H9 (cell line): ENCODE results near the gene SYTL5. TPM values are rescaled to one million over a fixed set of nuclear protein-coding genes. Genes with fewer than 3 reads are reported as not detected.

ENCODE experiments used
- DNase-seq: peaks from one replicate; pipeline ENCODE4 v3.0.0-alpha.2; 2017
- H2AFZ ChIP-seq: one replicate; pipeline ENCODE4 v1.6.1; 2013; ENCODE audit warnings: mild to moderate bottlenecking, low read length, control low read depth, moderate library complexity
- H2AK5ac ChIP-seq: 2 replicates; pipeline ENCODE4 v1.6.1; 2013; ENCODE audit warnings: low read length, control low read depth, mixed read lengths; ENCODE audit not compliant: insufficient read length
- H2BK120ac ChIP-seq: one replicate; pipeline ENCODE4 v1.6.1; 2013; ENCODE audit warnings: low read depth, mild to moderate bottlenecking, low read length, control low read depth, inconsistent platforms; ENCODE audit not compliant: poor library complexity, severe bottlenecking
- H2BK12ac ChIP-seq: 2 replicates; pipeline ENCODE4 v1.6.1; 2013; ENCODE audit warnings: low read length, control low read depth, mixed read lengths, low read depth; ENCODE audit not compliant: insufficient read length
- H2BK15ac ChIP-seq: 2 replicates; pipeline ENCODE4 v1.6.1; 2013; ENCODE audit warnings: low read depth, low read length, control low read depth
- H2BK20ac ChIP-seq: one replicate; pipeline ENCODE4 v1.6.1; 2013; ENCODE audit warnings: low read depth, mild to moderate bottlenecking, low read length, control low read depth, inconsistent platforms; ENCODE audit not compliant: poor library complexity, severe bottlenecking
- H2BK5ac ChIP-seq: 2 replicates; pipeline ENCODE4 v1.6.1; 2013; ENCODE audit warnings: low read length, control low read depth, mixed read lengths; ENCODE audit not compliant: insufficient read length
- H3K14ac ChIP-seq: 2 replicates; pipeline ENCODE4 v1.6.1; 2013; ENCODE audit warnings: low read length, control low read depth; ENCODE audit not compliant: insufficient read depth
- H3K18ac ChIP-seq: 2 replicates; pipeline ENCODE4 v1.6.1; 2013; ENCODE audit warnings: low read depth, mild to moderate bottlenecking, mixed read lengths, low read length, control low read depth; ENCODE audit not compliant: insufficient read length
- H3K23ac ChIP-seq: 2 replicates; pipeline ENCODE4 v1.6.1; 2013; ENCODE audit warnings: low read length, control low read depth, mixed read lengths, low read depth; ENCODE audit not compliant: insufficient read length
- H3K23me2 ChIP-seq: 2 replicates; pipeline ENCODE4 v1.6.1; 2013; ENCODE audit warnings: low read depth, mild to moderate bottlenecking, mixed read lengths, low read length, control low read depth; ENCODE audit not compliant: insufficient read length, poor library complexity, severe bottlenecking
- H3K27ac ChIP-seq: 2 replicates; pipeline ENCODE4 v1.5.1; 2013; ENCODE audit warnings: low read length, control low read depth, mixed read lengths, low read depth; ENCODE audit not compliant: insufficient read length
- H3K27me3 ChIP-seq: 2 replicates; pipeline ENCODE4 v1.6.1; 2013; ENCODE audit warnings: low read length, control low read depth, inconsistent platforms; ENCODE audit not compliant: insufficient read depth
- H3K4ac ChIP-seq: 2 replicates; pipeline ENCODE4 v1.6.1; 2013; ENCODE audit warnings: low read depth, mild to moderate bottlenecking, control low read depth, inconsistent platforms, low read length, moderate library complexity
- H3K4me1 ChIP-seq: 2 replicates; pipeline ENCODE4 v1.6.1; 2013; ENCODE audit warnings: low read length, control low read depth, inconsistent platforms; ENCODE audit not compliant: insufficient read depth
- H3K4me2 ChIP-seq: 2 replicates; pipeline ENCODE4 v1.6.1; 2013; ENCODE audit warnings: low read length, control low read depth, mixed read lengths; ENCODE audit not compliant: insufficient read length, insufficient read depth
- H3K56ac ChIP-seq: 2 replicates; pipeline ENCODE4 v1.6.1; 2013; ENCODE audit warnings: low read depth, mild to moderate bottlenecking, mixed read lengths, low read length, control low read depth; ENCODE audit not compliant: insufficient read length
- H3K79me1 ChIP-seq: 2 replicates; pipeline ENCODE4 v1.6.1; 2013; ENCODE audit warnings: low read depth, mild to moderate bottlenecking, moderate library complexity, low read length, control low read depth, inconsistent platforms; ENCODE audit not compliant: insufficient read depth, poor library complexity, severe bottlenecking
- H3K79me2 ChIP-seq: 2 replicates; pipeline ENCODE4 v1.6.1; 2013; ENCODE audit warnings: low read length, control low read depth, inconsistent platforms; ENCODE audit not compliant: insufficient read depth
- H3K9ac ChIP-seq: 2 replicates; pipeline ENCODE4 v1.6.1; 2013; ENCODE audit warnings: low read length, control low read depth, mixed read lengths; ENCODE audit not compliant: insufficient read length; ENCODE audit errors: extremely low read depth
- H3K9me3 ChIP-seq: one replicate; pipeline ENCODE4 v1.6.1; 2013; ENCODE audit warnings: low read depth, low read length, inconsistent platforms; ENCODE audit not compliant: control insufficient read depth
- H3T11ph ChIP-seq: one replicate; pipeline ENCODE4 v1.6.1; 2013; ENCODE audit warnings: mild to moderate bottlenecking, low read length, control low read depth, inconsistent platforms
- H4K20me1 ChIP-seq: one replicate; pipeline ENCODE4 v1.6.1; 2013; ENCODE audit not compliant: control insufficient read depth, insufficient read length, insufficient read depth
- H4K5ac ChIP-seq: 2 replicates; pipeline ENCODE4 v1.6.1; 2013; ENCODE audit warnings: low read depth, mild to moderate bottlenecking, mixed read lengths, low read length, control low read depth; ENCODE audit not compliant: insufficient read length
- H4K8ac ChIP-seq: replicated peaks from 2 replicates; pipeline ENCODE4 v1.6.1; 2013; ENCODE audit warnings: low read length, control low read depth, mixed read lengths, low read depth; ENCODE audit not compliant: insufficient read length
- H4K91ac ChIP-seq: 2 replicates; pipeline ENCODE4 v1.6.1; 2013; ENCODE audit warnings: low read depth, mild to moderate bottlenecking, moderate library complexity, mixed read lengths, low read length, control low read depth; ENCODE audit not compliant: insufficient read length
- H3K27ac Mint-ChIP-seq, 3 experiments: 2 replicates in 2 of 3; 3 replicates in 1 of 3; pipeline ENCODE4 v1.8.0; 2020 to 2021; ENCODE audit warnings: mixed read lengths in 3 of 3, mild to moderate bottlenecking in 1 of 3, moderate library complexity in 1 of 3
- H3K27me3 Mint-ChIP-seq: 2 replicates; pipeline ENCODE4 v1.8.0; 2021; ENCODE audit warnings: low read depth, mild to moderate bottlenecking, moderate library complexity, mixed read lengths
- H3K36me3 Mint-ChIP-seq, 3 experiments: 2 replicates in 2 of 3; 3 replicates in 1 of 3; pipeline ENCODE4 v1.8.0; 2020 to 2021; ENCODE audit warnings: low read depth in 3 of 3, mixed read lengths in 3 of 3; ENCODE audit not compliant: insufficient read depth in 1 of 3
- H3K4me1 Mint-ChIP-seq, 2 experiments: 2 replicates each; pipeline ENCODE4 v1.8.0; 2020; ENCODE audit warnings: mixed read lengths in 2 of 2
- H3K4me3 Mint-ChIP-seq, 2 experiments: 2 replicates in 1 of 2; 3 replicates in 1 of 2; pipeline ENCODE4 v1.8.0; 2020 to 2021; ENCODE audit warnings: mild to moderate bottlenecking in 2 of 2, mixed read lengths in 2 of 2, moderate library complexity in 1 of 2
- H3K9me3 Mint-ChIP-seq, 2 experiments: 2 replicates in 1 of 2; 3 replicates in 1 of 2; pipeline ENCODE4 v1.8.0; 2020; ENCODE audit warnings: mild to moderate bottlenecking in 2 of 2, mixed read lengths in 2 of 2, moderate library complexity in 1 of 2
- WGBS: extraction: QIAGEN DNeasy Blood & Tissue Kit; methylation state at CpG from one replicate; pipeline ENCODE4 v1.1.7; 2013; ENCODE audit warnings: missing lambda C conversion rate, low lambda C conversion rate, mixed read lengths; ENCODE audit not compliant: insufficient read length; ENCODE audit errors: extremely low coverage; 5-methylcytosine and 5-hydroxymethylcytosine counted together
- total RNA-seq: library from RNA; stranded (reverse); gene quantifications from 2 replicates; pipeline ENCODE4 v1.2.1, GENCODE V29; 2021
- TF ChIP-seq, protein P1 (sequence below): fragments of 200-600 bp; sonication (generic); conservative IDR thresholded peaks from 3 replicates; pipeline ENCODE4 v1.8.0; 2021; ENCODE audit warnings: antibody characterized with exemption, mild to moderate bottlenecking

SYTL5 gene
- total RNA-seq, 1 experiment from 2014 or later, result 0.15 TPM

DNA sequence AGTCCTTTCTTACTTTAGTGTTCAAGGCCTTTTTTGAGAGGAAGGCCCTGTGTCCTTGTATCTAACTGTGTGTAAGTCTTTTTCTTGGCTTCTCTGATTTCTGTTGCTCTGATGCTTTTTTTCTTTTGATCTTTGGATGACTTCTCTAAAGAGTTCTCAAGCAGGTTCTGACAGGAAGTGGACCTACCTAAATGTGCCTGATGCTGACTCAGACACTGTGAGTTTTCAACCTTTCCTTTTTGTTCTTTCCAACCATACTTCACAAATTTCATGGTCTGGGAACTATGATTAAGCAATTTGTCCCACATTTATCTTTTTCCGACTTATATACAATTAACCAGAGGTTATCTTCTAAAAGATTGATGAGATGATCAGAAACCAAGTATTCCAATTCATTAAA lies 96.5 kb downstream of the SYTL5 start:
- H3K27me3 Mint-ChIP-seq, result no peaks in the 10 kb centered on the region
- Histone ChIP-seq H3K23me2 (no peaks in the 10 kb centered on the region), H3K79me1 (no peaks in the 10 kb centered on the region), H3K56ac (no peak overlapping the region), H3K18ac (no peak overlapping the region), H3K23ac (no peak overlapping the region), H3K4me1 (no peaks in the 10 kb centered on the region), H2BK15ac (no peak overlapping the region), H3K4me2 (no peak overlapping the region), H2BK20ac (no peak overlapping the region), H4K8ac (no peak overlapping the region), H2AK5ac (no peak overlapping the region), H3K9ac (no peak overlapping the region), H3K27me3 (no peaks in the 10 kb centered on the region), H2BK12ac (no peak overlapping the region), H4K20me1 (no peaks in the 10 kb centered on the region), H3K14ac (no peak overlapping the region), H3K79me2 (no peaks in the 10 kb centered on the region), H3T11ph (no peak overlapping the region), H4K5ac (no peak overlapping the region), H3K27ac (no peak overlapping the region), H2BK120ac (no peak overlapping the region), H3K4ac (no peak overlapping the region), H2BK5ac (no peak overlapping the region), H3K9me3 (no peaks in the 10 kb centered on the region), H2AFZ (no peak overlapping the region), H4K91ac (no peak overlapping the region)
- TF ChIP-seq, protein P1, sequence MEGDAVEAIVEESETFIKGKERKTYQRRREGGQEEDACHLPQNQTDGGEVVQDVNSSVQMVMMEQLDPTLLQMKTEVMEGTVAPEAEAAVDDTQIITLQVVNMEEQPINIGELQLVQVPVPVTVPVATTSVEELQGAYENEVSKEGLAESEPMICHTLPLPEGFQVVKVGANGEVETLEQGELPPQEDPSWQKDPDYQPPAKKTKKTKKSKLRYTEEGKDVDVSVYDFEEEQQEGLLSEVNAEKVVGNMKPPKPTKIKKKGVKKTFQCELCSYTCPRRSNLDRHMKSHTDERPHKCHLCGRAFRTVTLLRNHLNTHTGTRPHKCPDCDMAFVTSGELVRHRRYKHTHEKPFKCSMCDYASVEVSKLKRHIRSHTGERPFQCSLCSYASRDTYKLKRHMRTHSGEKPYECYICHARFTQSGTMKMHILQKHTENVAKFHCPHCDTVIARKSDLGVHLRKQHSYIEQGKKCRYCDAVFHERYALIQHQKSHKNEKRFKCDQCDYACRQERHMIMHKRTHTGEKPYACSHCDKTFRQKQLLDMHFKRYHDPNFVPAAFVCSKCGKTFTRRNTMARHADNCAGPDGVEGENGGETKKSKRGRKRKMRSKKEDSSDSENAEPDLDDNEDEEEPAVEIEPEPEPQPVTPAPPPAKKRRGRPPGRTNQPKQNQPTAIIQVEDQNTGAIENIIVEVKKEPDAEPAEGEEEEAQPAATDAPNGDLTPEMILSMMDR, result no peak
- H3K4me3 Mint-ChIP-seq, result no peak overlapping the region
- peaks cover 3% of the 10 kb centered on the region in 2 experiments; a peak in 2 of 4 replicates for H3K4me1 Mint-ChIP-seq
- no CpG with 5 or more reads among the region's 1 CpG for WGBS
- H3K27ac Mint-ChIP-seq, result no peak overlapping the region
- no peak for DNase-seq
- H3K36me3 Mint-ChIP-seq, result peaks cover 0 to 3% (median 0%) of the 10 kb centered on the region in 3 experiments; a peak in 2 of 7 replicates
- H3K9me3 Mint-ChIP-seq, result peaks cover 63 to 65% of the 10 kb centered on the region in 2 experiments
